Natural killer cell (primary cell): ENCODE measurements around the gene ADAM23. TPM values are rescaled to one million over a fixed set of nuclear protein-coding genes. Genes with fewer than 3 reads are reported as not detected.
A peak's percentile ranks its signal among the peaks of the same experiment; 100 is the strongest.

ENCODE experiments used
- ATAC-seq, 3 donors: fragments of 150-1000 bp in 2 of 3; fragments of 200-7000 bp in 1 of 3; cut with Tn5 transposase; 1 replicate in 1 of 3; 2 replicates in 2 of 3; pipeline ENCODE4 v1.10.0; 2021; ENCODE audit warnings: mild to moderate bottlenecking in 2 of 3, moderate library complexity in 2 of 3
- DNase-seq, 2 donors: peaks; one replicate each; pipeline versions ENCODE4 v3.0.0 to v3.0.0-alpha.2; 2013 to 2021; ENCODE audit warnings: mixed read lengths in 1 of 2
- H3K27ac ChIP-seq: one replicate; pipeline ENCODE4 v1.5.1; 2013; ENCODE audit warnings: mild to moderate bottlenecking, low read length
- H3K27me3 ChIP-seq: one replicate; pipeline ENCODE4 v1.6.1; 2013; ENCODE audit warnings: low read length; ENCODE audit not compliant: control insufficient read depth, insufficient read depth
- H3K36me3 ChIP-seq: one replicate; pipeline ENCODE4 v1.6.1; 2013; ENCODE audit warnings: low read length; ENCODE audit not compliant: control insufficient read depth, insufficient read depth
- H3K4me1 ChIP-seq: one replicate; pipeline ENCODE4 v1.6.1; 2013; ENCODE audit warnings: low read length; ENCODE audit not compliant: control insufficient read depth, insufficient read depth
- H3K4me3 ChIP-seq: one replicate; pipeline ENCODE4 v1.5.1; 2013; ENCODE audit warnings: low read length
- H3K9me3 ChIP-seq: one replicate; pipeline ENCODE4 v1.6.1; 2013; ENCODE audit warnings: low read length; ENCODE audit not compliant: control insufficient read depth, insufficient read depth
- H3K27ac Mint-ChIP-seq, 2 donors: one replicate each; pipeline ENCODE4 v1.8.0; 2022; ENCODE audit warnings: mild to moderate bottlenecking in 2 of 2, mixed read lengths in 2 of 2, moderate library complexity in 1 of 2
- H3K27me3 Mint-ChIP-seq, 2 donors: one replicate each; pipeline ENCODE4 v1.8.0; 2022; ENCODE audit warnings: low read depth in 2 of 2, mixed read lengths in 2 of 2
- H3K36me3 Mint-ChIP-seq: one replicate; pipeline ENCODE4 v1.8.0; 2022; ENCODE audit warnings: mixed read lengths
- H3K4me1 Mint-ChIP-seq, 2 donors: one replicate each; pipeline ENCODE4 v1.8.0; 2022; ENCODE audit warnings: mixed read lengths in 2 of 2
- H3K4me3 Mint-ChIP-seq: one replicate; pipeline ENCODE4 v1.8.0; 2022; ENCODE audit warnings: mild to moderate bottlenecking, moderate library complexity, mixed read lengths
- H3K9me3 Mint-ChIP-seq, 2 donors: one replicate each; pipeline ENCODE4 v1.8.0; 2022; ENCODE audit warnings: mixed read lengths in 2 of 2
- WGBS: methylation state at CpG from one replicate; pipeline ENCODE4 v1.1.7; 2013; ENCODE audit warnings: missing lambda C conversion rate; ENCODE audit not compliant: insufficient coverage; 5-methylcytosine and 5-hydroxymethylcytosine counted together
- intact Hi-C: fragments of 100-400 bp; cut with micrococcal nuclease; formaldehyde crosslinking; loops from one replicate; pipeline ENCODE4 v1.14.2; 2022
- total RNA-seq, 4 donors: library from RNA; stranded (reverse); fragments of 120-200 nt in 1 of 4; gene quantifications; one replicate each; pipeline versions ENCODE4 v1.2.3 to v1.2.4, GENCODE V29; 2013 to 2022
- TF ChIP-seq, protein P1 (sequence below): fragments of 200-600 bp; IDR thresholded peaks from one replicate; pipeline ENCODE4 v1.8.0; 2022; ENCODE audit warnings: antibody characterized with exemption

Gene ADAM23
- total RNA-seq, 3 donors from 2014 or later (not counting 1 experiment from before 2014, with no cell fraction given), result 1.6 TPM; not detected in 2

DNA sequence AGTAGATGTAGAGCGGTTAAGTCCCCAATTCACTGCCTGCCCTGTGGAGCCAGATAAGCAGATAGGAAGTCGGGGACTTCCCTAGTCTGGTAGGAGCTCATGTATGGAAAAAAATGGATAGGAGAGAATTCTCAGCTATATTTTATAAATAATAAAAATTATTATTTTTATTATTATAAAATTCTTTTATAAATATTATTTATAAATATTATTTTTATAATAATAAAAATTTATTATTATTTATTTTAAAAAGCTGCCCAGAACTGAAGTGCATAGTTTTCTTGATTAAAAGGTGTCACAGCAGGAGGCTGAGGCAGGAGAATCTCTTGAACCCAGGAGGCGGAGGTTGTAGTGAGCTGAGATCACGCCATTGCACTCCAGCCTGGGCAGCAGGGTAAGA, 97.4 kb downstream of the ADAM23 start:
- Mint-ChIP-seq H3K27ac (no peak overlapping the region), H3K4me1 (peaks cover 0 to 11% of the 10 kb centered on the region in 2 donors), H3K4me3 (no peak overlapping the region), H3K9me3 (peaks cover 0 to 4% of the 10 kb centered on the region in 2 donors), H3K27me3 (no peaks in the 10 kb centered on the region), H3K36me3 (no peaks in the 10 kb centered on the region)
- Histone ChIP-seq H3K4me3 (no peak overlapping the region), H3K9me3 (no peaks in the 10 kb centered on the region), H3K4me1 (no peaks in the 10 kb centered on the region), H3K36me3 (no peaks in the 10 kb centered on the region), H3K27me3 (no peaks in the 10 kb centered on the region), H3K27ac (no peak overlapping the region)
- ATAC-seq (no peak), DNase-seq (no peak)
- 93% methylated on average over 2 of the region's 4 CpGs for WGBS
- intact Hi-C loops, result no loop called here
- TF ChIP-seq, protein P1, sequence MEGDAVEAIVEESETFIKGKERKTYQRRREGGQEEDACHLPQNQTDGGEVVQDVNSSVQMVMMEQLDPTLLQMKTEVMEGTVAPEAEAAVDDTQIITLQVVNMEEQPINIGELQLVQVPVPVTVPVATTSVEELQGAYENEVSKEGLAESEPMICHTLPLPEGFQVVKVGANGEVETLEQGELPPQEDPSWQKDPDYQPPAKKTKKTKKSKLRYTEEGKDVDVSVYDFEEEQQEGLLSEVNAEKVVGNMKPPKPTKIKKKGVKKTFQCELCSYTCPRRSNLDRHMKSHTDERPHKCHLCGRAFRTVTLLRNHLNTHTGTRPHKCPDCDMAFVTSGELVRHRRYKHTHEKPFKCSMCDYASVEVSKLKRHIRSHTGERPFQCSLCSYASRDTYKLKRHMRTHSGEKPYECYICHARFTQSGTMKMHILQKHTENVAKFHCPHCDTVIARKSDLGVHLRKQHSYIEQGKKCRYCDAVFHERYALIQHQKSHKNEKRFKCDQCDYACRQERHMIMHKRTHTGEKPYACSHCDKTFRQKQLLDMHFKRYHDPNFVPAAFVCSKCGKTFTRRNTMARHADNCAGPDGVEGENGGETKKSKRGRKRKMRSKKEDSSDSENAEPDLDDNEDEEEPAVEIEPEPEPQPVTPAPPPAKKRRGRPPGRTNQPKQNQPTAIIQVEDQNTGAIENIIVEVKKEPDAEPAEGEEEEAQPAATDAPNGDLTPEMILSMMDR, result no peak

DNA sequence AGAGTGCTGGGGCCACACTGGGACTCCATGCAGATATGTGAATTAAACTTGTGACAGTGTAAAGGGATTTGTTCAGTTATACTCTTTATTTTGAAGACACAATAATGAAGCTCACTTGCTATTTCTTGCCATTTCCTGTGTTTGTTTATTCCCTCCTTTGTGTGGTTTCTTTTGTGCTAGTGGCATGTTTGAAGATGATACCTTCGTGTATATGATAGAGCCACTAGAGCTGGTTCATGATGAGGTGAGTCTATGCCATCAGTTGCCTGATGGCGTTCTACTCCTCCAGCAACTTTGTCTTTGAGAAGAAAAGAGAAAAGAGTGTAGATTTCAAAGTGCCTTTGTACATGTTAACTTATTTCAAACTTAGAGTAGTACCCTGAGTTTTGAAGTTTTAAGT, 99.7 kb downstream of the ADAM23 start:
- Mint-ChIP-seq H3K27ac (no peak overlapping the region), H3K9me3 (peaks cover 0 to 4% of the 10 kb centered on the region in 2 donors), H3K4me1 (peaks cover 0 to 11% of the 10 kb centered on the region in 2 donors), H3K27me3 (no peaks in the 10 kb centered on the region), H3K36me3 (no peaks in the 10 kb centered on the region), H3K4me3 (no peak overlapping the region)
- 41% methylated on average over 2 of the region's 2 CpGs for WGBS
- Histone ChIP-seq H3K9me3 (no peaks in the 10 kb centered on the region), H3K36me3 (no peaks in the 10 kb centered on the region), H3K4me1 (no peaks in the 10 kb centered on the region), H3K27ac (no peak overlapping the region), H3K4me3 (no peak overlapping the region), H3K27me3 (no peaks in the 10 kb centered on the region)
- ATAC-seq (no peak), DNase-seq (peak in 1 of 2 donors; percentile 36)
- intact Hi-C loops, result no loop called here
- TF ChIP-seq, protein P1, result no peak

DNA sequence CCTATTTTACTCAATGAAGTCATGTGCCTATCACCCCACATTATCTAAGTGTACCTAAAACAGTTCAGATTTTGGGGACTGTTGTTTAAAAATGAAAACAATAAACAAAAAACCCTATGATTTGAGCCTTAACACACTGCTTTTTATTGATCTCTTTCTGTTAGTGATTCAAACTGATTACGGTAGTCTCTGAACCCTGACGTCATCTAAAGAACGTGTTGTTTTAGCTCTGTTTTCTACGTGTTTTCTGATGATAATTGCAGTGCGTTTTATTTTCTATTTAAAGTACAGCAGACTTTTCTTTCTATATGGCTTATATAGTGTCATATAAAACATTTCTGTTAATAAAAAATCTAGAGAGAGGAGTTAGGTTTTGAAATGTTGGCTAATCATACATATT, 105.1 kb downstream of the ADAM23 start:
- peaks cover 0 to 4% of the 10 kb centered on the region in 2 donors for H3K9me3 Mint-ChIP-seq
- intact Hi-C loops, result no loop called here
- ATAC-seq (no peak), DNase-seq (no peak)
- no peak overlapping the region for H3K4me3 Mint-ChIP-seq
- 92% methylated on average over 3 of the region's 5 CpGs for WGBS
- no peaks in the 10 kb centered on the region for H3K4me1 ChIP-seq
- no peak overlapping the region for H3K4me3 ChIP-seq
- TF ChIP-seq, protein P1, result no peak
- H3K9me3 ChIP-seq, result no peaks in the 10 kb centered on the region
- no peaks in the 10 kb centered on the region for H3K27me3 ChIP-seq
- H3K27ac Mint-ChIP-seq, result no peak overlapping the region
- H3K27ac ChIP-seq, result no peak overlapping the region
- H3K27me3 Mint-ChIP-seq, result no peaks in the 10 kb centered on the region
- H3K4me1 Mint-ChIP-seq, result no peaks in the 10 kb centered on the region
- no peaks in the 10 kb centered on the region for H3K36me3 ChIP-seq
- no peaks in the 10 kb centered on the region for H3K36me3 Mint-ChIP-seq

DNA sequence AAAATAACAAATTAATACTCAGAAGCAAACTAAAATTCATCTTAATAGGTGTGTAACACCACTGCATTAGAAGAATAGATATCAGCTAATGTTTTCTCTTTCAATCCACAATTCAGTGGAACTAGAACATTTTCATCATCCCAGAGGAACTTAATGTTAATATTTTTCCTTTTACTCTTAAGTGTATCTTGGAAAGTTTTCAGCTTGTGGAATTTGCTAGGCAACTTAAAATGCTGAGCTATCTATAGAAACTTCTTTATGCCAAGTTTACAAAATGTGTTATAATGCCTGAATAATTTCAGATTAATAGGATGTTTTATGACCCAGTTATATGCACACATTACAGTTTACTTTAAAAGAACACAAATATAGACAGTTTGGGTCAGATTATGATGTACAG, 112.4 kb downstream of the ADAM23 start:
- TF ChIP-seq, protein P1, result no peak
- Mint-ChIP-seq H3K27ac (no peak overlapping the region), H3K4me1 (no peaks in the 10 kb centered on the region), H3K9me3 (no peaks in the 10 kb centered on the region), H3K36me3 (no peaks in the 10 kb centered on the region), H3K4me3 (no peak overlapping the region), H3K27me3 (peaks cover 0 to 2% of the 10 kb centered on the region in 2 donors)
- intact Hi-C loops, result no loop called here
- no peaks in the 10 kb centered on the region for H3K4me1 ChIP-seq
- H3K4me3 ChIP-seq, result no peak overlapping the region
- H3K27me3 ChIP-seq, result no peaks in the 10 kb centered on the region
- no peak for DNase-seq
- H3K9me3 ChIP-seq, result no peaks in the 10 kb centered on the region
- ATAC-seq, result no peak
- H3K27ac ChIP-seq, result no peak overlapping the region
- H3K36me3 ChIP-seq, result no peaks in the 10 kb centered on the region
